ENCODE measurements around the gene SELP. TPM values are rescaled to one million over a fixed set of nuclear protein-coding genes. Genes with fewer than 3 reads are reported as not detected.

The SELP gene
- total and polyA plus RNA-seq, 7 donors: 0.23 to 9.4 (median 3.3) TPM; not detected in 1

DNA sequence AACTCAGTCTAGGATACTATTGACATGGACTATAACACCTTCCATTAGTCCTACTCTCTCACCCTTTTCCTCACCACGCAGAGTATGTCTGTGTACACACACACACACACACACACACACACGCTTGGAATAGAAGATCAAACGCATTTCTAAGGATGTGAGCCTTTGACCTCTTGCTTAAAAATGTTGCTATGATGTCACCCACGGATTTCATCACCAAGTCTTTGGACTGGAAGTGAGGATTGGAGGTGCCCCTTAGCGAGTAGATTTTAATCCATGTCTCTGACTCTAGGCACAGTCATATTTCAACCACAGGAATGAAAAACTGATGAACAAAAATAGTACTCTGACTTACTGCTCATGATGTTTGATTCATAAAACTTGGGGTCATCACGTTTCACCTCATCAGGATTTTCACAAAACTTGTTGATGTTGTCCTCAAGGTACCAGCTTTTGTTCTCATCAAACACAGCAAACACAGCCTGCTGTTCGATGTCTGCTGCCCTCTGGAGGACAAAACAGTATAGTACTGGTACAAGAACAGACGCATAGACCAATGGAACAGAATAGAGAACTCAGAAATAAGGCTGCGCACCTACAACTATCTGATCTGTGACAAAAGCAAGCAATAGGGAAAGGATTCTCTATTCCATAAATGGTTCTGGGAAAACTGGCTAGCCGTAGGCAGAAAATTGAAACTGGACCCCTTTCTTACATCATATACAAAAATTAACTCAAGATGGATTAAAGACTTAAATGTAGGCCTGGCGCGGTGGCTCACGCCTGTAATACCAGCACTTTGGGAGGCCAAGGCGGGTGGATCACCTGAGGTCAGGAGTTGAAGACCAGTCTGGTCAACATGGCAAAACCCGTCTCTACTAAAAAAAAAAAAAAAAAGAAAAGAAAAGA is 83.6 kb downstream of the SELP start:
- Histone ChIP-seq H3K27me3 (no peaks in the 10 kb centered on the region), H3K36me3 (no peaks in the 10 kb centered on the region), H3K4me1 (no peaks in the 10 kb centered on the region), H3K9me3 (no peaks in the 10 kb centered on the region), H3K27ac (no peak overlapping the region), H3K4me3 (no peak overlapping the region)
- TF ChIP-seq, protein P1, sequence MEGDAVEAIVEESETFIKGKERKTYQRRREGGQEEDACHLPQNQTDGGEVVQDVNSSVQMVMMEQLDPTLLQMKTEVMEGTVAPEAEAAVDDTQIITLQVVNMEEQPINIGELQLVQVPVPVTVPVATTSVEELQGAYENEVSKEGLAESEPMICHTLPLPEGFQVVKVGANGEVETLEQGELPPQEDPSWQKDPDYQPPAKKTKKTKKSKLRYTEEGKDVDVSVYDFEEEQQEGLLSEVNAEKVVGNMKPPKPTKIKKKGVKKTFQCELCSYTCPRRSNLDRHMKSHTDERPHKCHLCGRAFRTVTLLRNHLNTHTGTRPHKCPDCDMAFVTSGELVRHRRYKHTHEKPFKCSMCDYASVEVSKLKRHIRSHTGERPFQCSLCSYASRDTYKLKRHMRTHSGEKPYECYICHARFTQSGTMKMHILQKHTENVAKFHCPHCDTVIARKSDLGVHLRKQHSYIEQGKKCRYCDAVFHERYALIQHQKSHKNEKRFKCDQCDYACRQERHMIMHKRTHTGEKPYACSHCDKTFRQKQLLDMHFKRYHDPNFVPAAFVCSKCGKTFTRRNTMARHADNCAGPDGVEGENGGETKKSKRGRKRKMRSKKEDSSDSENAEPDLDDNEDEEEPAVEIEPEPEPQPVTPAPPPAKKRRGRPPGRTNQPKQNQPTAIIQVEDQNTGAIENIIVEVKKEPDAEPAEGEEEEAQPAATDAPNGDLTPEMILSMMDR (IDR thresholded peaks at IDR 0.05): peak; percentile 76 to 84 (median 78)
- no peak for TF ChIP-seq POLR2AphosphoS5 (IDR thresholded peaks at IDR 0.05)
- no peak for TF ChIP-seq EP300 (IDR thresholded peaks at IDR 0.05)
- no peak for TF ChIP-seq POLR2A (IDR thresholded peaks at IDR 0.05)
- peak; percentile 73 for DNase-seq
- 42 to 62% methylated on average over 15 of the region's 15 CpGs for WGBS, 2 donors
- intact Hi-C loops (cut with DNase I): loop anchor here (1.0 to 10.0 kb wide), 6 partner anchors 64 to 1204 kb away; partner anchors contain the start of genes BLZF1 and NME7

DNA sequence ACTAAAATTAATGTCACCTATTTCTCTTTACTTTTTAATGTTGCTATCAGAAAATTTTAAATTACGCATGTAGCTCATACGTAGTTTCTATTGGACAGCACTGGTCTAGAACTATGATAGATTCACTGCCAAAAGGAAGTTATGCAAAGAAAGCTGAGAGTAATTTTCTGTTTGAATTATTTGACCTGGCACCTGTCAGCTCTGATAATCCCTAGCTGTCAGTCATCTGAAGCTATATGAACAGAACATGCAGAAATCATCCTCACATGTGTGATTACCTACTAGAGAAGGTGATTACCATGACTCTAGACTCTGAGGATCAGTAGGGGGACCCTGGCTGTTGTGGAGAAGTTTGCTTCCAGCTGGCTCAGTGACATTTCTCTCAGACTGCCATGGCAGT is 84.5 kb downstream of the SELP start:
- no peak for TF ChIP-seq EP300 (IDR thresholded peaks at IDR 0.05)
- no peak for TF ChIP-seq POLR2A (IDR thresholded peaks at IDR 0.05)
- no peak for TF ChIP-seq POLR2AphosphoS5 (IDR thresholded peaks at IDR 0.05)
- TF ChIP-seq, protein P1 (IDR thresholded peaks at IDR 0.05): no peak
- WGBS, 2 donors: 44 to 79% methylated on average over 2 of the region's 2 CpGs
- intact Hi-C loops (cut with DNase I): loop anchor here (5.0 to 10.0 kb wide), 5 partner anchors 63 to 1203 kb away; partner anchors contain the start of genes BLZF1 and NME7
- no peaks in the 10 kb centered on the region for H3K4me1 ChIP-seq
- no peak overlapping the region for H3K27ac ChIP-seq
- no peaks in the 10 kb centered on the region for H3K9me3 ChIP-seq
- H3K36me3 ChIP-seq: no peaks in the 10 kb centered on the region
- DNase-seq: no peak
- no peak overlapping the region for H3K4me3 ChIP-seq
- no peaks in the 10 kb centered on the region for H3K27me3 ChIP-seq

DNA sequence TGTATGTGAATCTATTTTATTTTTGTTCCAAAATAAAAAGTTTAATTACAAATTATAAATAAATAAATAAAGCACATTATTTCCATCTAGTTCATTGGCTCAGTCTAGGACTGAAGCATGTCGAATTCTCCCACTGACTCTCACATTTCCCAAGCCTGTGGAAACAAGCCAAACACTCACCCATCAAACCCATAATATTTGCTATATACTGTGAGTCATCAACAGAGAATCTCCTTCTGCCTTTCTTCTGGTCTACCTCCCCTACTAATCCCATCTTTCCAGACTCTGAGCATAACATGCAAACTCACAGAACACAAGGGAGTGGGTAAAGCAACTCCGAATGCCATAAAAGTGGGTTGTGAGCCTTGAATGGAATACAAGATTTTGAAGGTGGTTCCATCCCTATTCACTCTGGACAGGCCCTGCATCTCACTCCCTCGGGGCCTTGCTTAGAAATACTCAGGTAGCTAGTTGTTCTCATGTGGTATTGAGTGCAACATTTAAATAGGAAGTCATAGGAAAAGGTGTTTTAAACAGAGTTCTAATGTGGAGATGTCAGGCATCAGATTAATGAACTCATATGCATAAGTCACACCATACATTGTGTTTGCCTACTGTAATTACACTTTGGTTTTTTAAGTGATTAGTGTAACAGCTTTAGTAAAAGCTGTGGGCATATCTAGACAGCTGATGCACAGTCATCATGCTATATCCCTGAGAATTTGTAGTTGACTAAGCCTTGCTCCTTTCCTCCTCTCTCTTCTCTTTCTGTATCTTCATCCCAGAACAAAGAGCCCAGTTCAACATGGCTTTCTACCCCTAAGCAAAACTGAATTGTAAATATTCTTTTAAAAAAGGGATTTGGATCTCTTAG is 90.7 kb downstream of the SELP start:
- Histone ChIP-seq H3K27ac (no peak overlapping the region), H3K4me1 (no peaks in the 10 kb centered on the region), H3K4me3 (no peak overlapping the region), H3K27me3 (no peaks in the 10 kb centered on the region), H3K9me3 (no peaks in the 10 kb centered on the region), H3K36me3 (no peaks in the 10 kb centered on the region)
- intact Hi-C loops (cut with DNase I): no loop called here
- 83 to 87% methylated on average over 3 of the region's 3 CpGs for WGBS, 2 donors
- no peak for TF ChIP-seq POLR2AphosphoS5 (IDR thresholded peaks at IDR 0.05)
- TF ChIP-seq, protein P1 (IDR thresholded peaks at IDR 0.05): no peak
- no peak for DNase-seq

Other genes with a start within 250 kb of the SELP start
- gene CCDC181, start 202.7 kb downstream of the SELP start, total RNA-seq: 1 to 10 TPM in 2 of 4 donors, under 1 TPM in 1, not detected in 1; 0.95 to 1.4 (median 1.2) TPM
- gene CCDC181, start 202.7 kb downstream of the SELP start, polyA plus RNA-seq: under 1 TPM in 1 of 3 donors, not detected in 2; 0.25 TPM
- 10 to 100 TPM; 21.0 to 31.3 (median 27.2) TPM for gene SLC19A2, start 144.2 kb downstream of the SELP start, total RNA-seq
- 1 to 10 TPM; 1.2 to 5.2 (median 3.0) TPM for gene SLC19A2, start 144.2 kb downstream of the SELP start, polyA plus RNA-seq
- gene F5, start 43.6 kb downstream of the SELP start, total RNA-seq: under 1 TPM in 3 of 4 donors, not detected in 1; under 0.01 to 0.71 (median 0.54) TPM
- gene F5, start 43.6 kb downstream of the SELP start, polyA plus RNA-seq: 1 to 10 TPM in 1 of 3 donors, under 1 TPM in 1, not detected in 1; under 0.01 to 1.0 TPM
- gene SELL, start 81.5 kb upstream of the SELP start, total RNA-seq: 1 to 10 TPM in 1 of 4 donors, under 1 TPM in 3; 0.55 to 1.5 (median 0.77) TPM
- 10 to 100 TPM in 1 of 3 donors, 1 to 10 TPM in 2; 1.8 to 62.9 (median 3.2) TPM for gene SELL, start 81.5 kb upstream of the SELP start, polyA plus RNA-seq
- 10 to 100 TPM in 1 of 4 donors, not detected in 3; 20.1 TPM for gene SELE, start 104.0 kb upstream of the SELP start, total RNA-seq
- gene SELE, start 104.0 kb upstream of the SELP start, polyA plus RNA-seq: 1 to 10 TPM in 1 of 3 donors, under 1 TPM in 1, not detected in 1; under 0.01 to 1.2 TPM
- gene METTL18, start 164.8 kb upstream of the SELP start, total RNA-seq: 10 to 100 TPM in 2 of 4 donors, 1 to 10 TPM in 2; 4.9 to 14.5 (median 8.9) TPM
- gene METTL18, start 164.8 kb upstream of the SELP start, polyA plus RNA-seq: 10 to 100 TPM in 1 of 3 donors, 1 to 10 TPM in 2; 7.3 to 10.2 (median 9.2) TPM